Ascending aorta (tissue), 2 donors: Measurements from ENCODE around the gene RAI14. TPM values are rescaled to one million over a fixed set of nuclear protein-coding genes. Genes with fewer than 3 reads are reported as not detected.
A peak's percentile ranks its signal among the peaks of the same experiment; 100 is the strongest.

Experiments used
- DNase-seq, 2 donors: peaks; one replicate each; pipeline ENCODE4 v3.0.0-alpha.2; 2019; ENCODE audit warnings: low spot score in 2 of 2
- H3K27ac ChIP-seq, 2 donors: fragments of 200-600 bp; sonication (generic); one replicate each; pipeline ENCODE4 v1.5.1; 2016 to 2017; ENCODE audit warnings: mild to moderate bottlenecking in 1 of 2
- H3K27me3 ChIP-seq: fragments of 200-600 bp; sonication (generic); one replicate; pipeline ENCODE4 v1.5.1; 2017
- H3K36me3 ChIP-seq, 2 donors: fragments of 200-600 bp; sonication (generic); one replicate each; pipeline ENCODE4 v1.5.1; 2016
- H3K4me1 ChIP-seq, 2 donors: fragments of 200-600 bp; sonication (generic); one replicate each; pipeline ENCODE4 v1.5.1; 2016 to 2017; ENCODE audit warnings: mild to moderate bottlenecking in 1 of 2
- H3K4me3 ChIP-seq, 2 donors: fragments of 200-600 bp; sonication (generic); one replicate each; pipeline ENCODE4 v1.5.1; 2016 to 2017; ENCODE audit warnings: mild to moderate bottlenecking in 1 of 2
- H3K9me3 ChIP-seq, 2 donors: fragments of 200-600 bp; sonication (generic); one replicate each; pipeline ENCODE4 v1.5.1; 2016
- CTCF ChIP-seq, 3 experiments: fragments of 200-600 bp in 2 of 3; fragments of 450-650 bp in 1 of 3; sonication (generic) in 2 of 3; IDR thresholded peaks; one replicate each; pipeline ENCODE4 v1.5.1; 2016 to 2019; ENCODE audit warnings: antibody characterized with exemption in 3 of 3, mild to moderate bottlenecking in 1 of 3, moderate library complexity in 1 of 3
- intact Hi-C: fragments of 100-400 bp; cut with DNase I; formaldehyde crosslinking; loops from one replicate; pipeline ENCODE4 v1.15.1; 2023
- total RNA-seq: library from RNA; depleted of rRNA; stranded (reverse); fragments of >200 nt; gene quantifications from one replicate; pipeline ENCODE4 v1.1.0, GENCODE V29; 2016

The RAI14 gene
- total RNA-seq, 1 donor from 2014 or later = 134 TPM

DNA sequence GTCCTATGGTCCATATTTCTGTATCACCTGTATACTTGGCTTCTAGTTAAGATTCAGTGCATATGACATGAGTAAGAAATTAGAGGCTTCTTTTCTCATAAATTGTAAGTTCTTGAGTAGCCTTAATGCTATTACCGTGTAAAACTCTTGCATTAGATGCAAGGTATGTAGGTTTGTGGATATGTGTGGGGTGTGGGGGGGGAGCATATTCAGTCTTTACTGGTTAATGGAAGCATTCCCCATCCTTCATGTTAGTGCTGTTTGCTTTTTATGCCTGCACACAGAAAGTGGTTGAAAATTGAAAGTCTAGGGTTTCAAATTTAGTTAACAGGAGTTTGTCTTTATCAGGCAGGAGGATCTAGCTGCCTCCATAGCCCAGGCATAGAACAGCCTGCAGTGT lies 16.1 kb downstream of the RAI14 start:
- intact Hi-C loops = no loop called here
- peaks cover 5 to 47% of the 10 kb centered on the region in 2 donors for H3K4me1 ChIP-seq

GRCh38 chr5:34673463-34674125 lies 17.5 kb downstream of the RAI14 start:
- Histone ChIP-seq H3K9me3 (no peaks in the 10 kb centered on the region), H3K4me3 (no peak overlapping the region), H3K27ac (peak overlapping the region; percentile 90 to 93), H3K4me1 (peaks cover 5 to 51% of the 10 kb centered on the region in 2 donors), H3K36me3 (no peaks in the 10 kb centered on the region), H3K27me3 (no peaks in the 10 kb centered on the region)
- DNase-seq = no peak
- intact Hi-C loops = loop anchor here (1.0 kb wide), 1 partner anchor 17 kb away; the partner anchor contains the start of gene RAI14
- TF ChIP-seq CTCF (IDR thresholded peaks at IDR 0.05) = no peak

More for the DNA sequence above, 16.1 kb downstream of the RAI14 start:
- no peak overlapping the region for H3K4me3 ChIP-seq
- H3K9me3 ChIP-seq = no peaks in the 10 kb centered on the region
- peak overlapping the region; percentile 90 to 93 for H3K27ac ChIP-seq
- no peaks in the 10 kb centered on the region for H3K27me3 ChIP-seq
- DNase-seq = peak in 1 of 2 donors; percentile 25
- no peak for TF ChIP-seq CTCF (IDR thresholded peaks at IDR 0.05)
- peaks cover 2 to 6% of the 10 kb centered on the region in 2 donors for H3K36me3 ChIP-seq

DNA sequence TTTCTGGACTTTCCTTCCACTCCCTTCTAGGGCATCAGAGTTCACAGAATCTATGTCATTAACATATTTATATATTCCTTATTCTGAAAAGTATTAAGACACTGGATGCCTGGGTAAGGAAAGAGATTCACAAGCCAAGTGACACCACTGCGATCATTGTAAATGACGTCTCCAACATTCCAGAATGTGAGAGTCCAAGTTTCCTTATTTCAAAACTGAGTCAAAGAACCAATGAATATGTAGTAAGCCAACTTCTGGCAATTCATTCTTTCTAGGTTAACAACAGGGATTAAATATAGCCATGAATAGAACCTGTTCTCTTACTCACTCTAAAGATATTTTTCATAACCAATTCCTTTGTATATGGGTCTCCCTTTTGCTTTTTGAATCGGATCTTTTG lies 18.1 kb downstream of the RAI14 start:
- H3K27ac ChIP-seq = peak overlapping the region; percentile 90 to 93
- H3K36me3 ChIP-seq = no peaks in the 10 kb centered on the region
- no peaks in the 10 kb centered on the region for H3K27me3 ChIP-seq
- TF ChIP-seq CTCF (IDR thresholded peaks at IDR 0.05) = no peak
- peak in 1 of 2 donors; percentile 72 for DNase-seq
- intact Hi-C loops = no loop called here
- no peak overlapping the region for H3K4me3 ChIP-seq
- H3K4me1 ChIP-seq = peaks cover 5 to 47% of the 10 kb centered on the region in 2 donors
- no peaks in the 10 kb centered on the region for H3K9me3 ChIP-seq

GRCh38 chr5:34675857-34676256 lies 19.7 kb downstream of the RAI14 start:
- no peak for DNase-seq
- Histone ChIP-seq H3K4me1 (peaks cover 5 to 37% of the 10 kb centered on the region in 2 donors), H3K27ac (peak overlapping the region; percentile 90 to 93), H3K27me3 (no peaks in the 10 kb centered on the region), H3K36me3 (no peaks in the 10 kb centered on the region), H3K4me3 (no peak overlapping the region), H3K9me3 (no peaks in the 10 kb centered on the region)
- no peak for TF ChIP-seq CTCF (IDR thresholded peaks at IDR 0.05)
- intact Hi-C loops = loop anchor here (5.0 kb wide), 1 partner anchor 41 kb away; no protein-coding TSS in a partner anchor

- peak overlapping the region in 1 of 2 donors; percentile 93 for H3K27ac ChIP-seq
- DNase-seq = peak in 1 of 2 donors; percentile 69
- intact Hi-C loops = loop anchor here (5.0 kb wide), 1 partner anchor 41 kb away; no protein-coding TSS in a partner anchor
- H3K27me3 ChIP-seq = no peaks in the 10 kb centered on the region
- TF ChIP-seq CTCF (IDR thresholded peaks at IDR 0.05) = no peak
- H3K9me3 ChIP-seq = no peaks in the 10 kb centered on the region
- H3K4me1 ChIP-seq = peaks cover 5 to 41% of the 10 kb centered on the region in 2 donors
- no peaks in the 10 kb centered on the region for H3K36me3 ChIP-seq
- H3K4me3 ChIP-seq = no peak overlapping the region
Measured at GRCh38 chr5:34676416-34676815, 20.3 kb downstream of the RAI14 start.
